HFF-Myc (cell line): ENCODE results near the gene ATAD3C.

ENCODE experiments used
- DNase-seq: peaks from one replicate; pipeline ENCODE4 v3.0.0-alpha.2; 2011; ENCODE audit warnings: low read depth; ENCODE audit errors: extremely low read depth
- H3K4me3 ChIP-seq: replicated peaks from 2 replicates; pipeline ENCODE4 v1.5.1; 2011; ENCODE audit warnings: low read depth, mild to moderate bottlenecking, control low read depth, low read length
- TF ChIP-seq, protein P1 (sequence below): IDR thresholded peaks from 2 replicates; pipeline ENCODE4 v1.5.1; 2012; ENCODE audit warnings: mild to moderate bottlenecking, low read depth, low read length, control low read depth; ENCODE audit errors: missing control alignments

ATAD3C gene

DNA sequence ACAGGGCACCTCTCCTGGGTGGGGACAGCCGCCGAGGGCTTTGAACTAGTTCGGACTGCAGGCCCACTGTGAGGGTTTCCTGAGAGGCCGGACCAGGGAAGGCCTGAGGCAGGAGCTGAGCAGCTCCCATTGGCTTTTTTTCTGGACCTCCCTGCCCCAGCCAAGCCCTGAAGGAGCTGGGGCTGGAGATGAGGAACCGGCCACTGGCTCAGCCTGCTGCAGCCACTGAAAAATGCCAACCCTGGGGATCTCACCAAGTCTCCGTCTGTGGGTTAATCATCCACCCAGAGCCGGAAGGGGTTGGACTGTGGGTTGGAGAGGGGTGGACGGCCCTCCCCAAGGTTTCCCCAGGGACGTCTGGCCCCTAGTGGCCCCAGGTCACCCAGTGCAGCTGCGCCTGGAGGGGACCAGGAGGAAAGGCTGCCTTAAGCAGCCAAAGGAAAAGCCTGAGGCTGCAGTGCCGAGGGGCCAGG is 11.5 kb upstream of the ATAD3C start:
- no peak overlapping the region for H3K4me3 ChIP-seq
- TF ChIP-seq, protein P1, sequence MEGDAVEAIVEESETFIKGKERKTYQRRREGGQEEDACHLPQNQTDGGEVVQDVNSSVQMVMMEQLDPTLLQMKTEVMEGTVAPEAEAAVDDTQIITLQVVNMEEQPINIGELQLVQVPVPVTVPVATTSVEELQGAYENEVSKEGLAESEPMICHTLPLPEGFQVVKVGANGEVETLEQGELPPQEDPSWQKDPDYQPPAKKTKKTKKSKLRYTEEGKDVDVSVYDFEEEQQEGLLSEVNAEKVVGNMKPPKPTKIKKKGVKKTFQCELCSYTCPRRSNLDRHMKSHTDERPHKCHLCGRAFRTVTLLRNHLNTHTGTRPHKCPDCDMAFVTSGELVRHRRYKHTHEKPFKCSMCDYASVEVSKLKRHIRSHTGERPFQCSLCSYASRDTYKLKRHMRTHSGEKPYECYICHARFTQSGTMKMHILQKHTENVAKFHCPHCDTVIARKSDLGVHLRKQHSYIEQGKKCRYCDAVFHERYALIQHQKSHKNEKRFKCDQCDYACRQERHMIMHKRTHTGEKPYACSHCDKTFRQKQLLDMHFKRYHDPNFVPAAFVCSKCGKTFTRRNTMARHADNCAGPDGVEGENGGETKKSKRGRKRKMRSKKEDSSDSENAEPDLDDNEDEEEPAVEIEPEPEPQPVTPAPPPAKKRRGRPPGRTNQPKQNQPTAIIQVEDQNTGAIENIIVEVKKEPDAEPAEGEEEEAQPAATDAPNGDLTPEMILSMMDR: no peak
- DNase-seq: no peak

DNA sequence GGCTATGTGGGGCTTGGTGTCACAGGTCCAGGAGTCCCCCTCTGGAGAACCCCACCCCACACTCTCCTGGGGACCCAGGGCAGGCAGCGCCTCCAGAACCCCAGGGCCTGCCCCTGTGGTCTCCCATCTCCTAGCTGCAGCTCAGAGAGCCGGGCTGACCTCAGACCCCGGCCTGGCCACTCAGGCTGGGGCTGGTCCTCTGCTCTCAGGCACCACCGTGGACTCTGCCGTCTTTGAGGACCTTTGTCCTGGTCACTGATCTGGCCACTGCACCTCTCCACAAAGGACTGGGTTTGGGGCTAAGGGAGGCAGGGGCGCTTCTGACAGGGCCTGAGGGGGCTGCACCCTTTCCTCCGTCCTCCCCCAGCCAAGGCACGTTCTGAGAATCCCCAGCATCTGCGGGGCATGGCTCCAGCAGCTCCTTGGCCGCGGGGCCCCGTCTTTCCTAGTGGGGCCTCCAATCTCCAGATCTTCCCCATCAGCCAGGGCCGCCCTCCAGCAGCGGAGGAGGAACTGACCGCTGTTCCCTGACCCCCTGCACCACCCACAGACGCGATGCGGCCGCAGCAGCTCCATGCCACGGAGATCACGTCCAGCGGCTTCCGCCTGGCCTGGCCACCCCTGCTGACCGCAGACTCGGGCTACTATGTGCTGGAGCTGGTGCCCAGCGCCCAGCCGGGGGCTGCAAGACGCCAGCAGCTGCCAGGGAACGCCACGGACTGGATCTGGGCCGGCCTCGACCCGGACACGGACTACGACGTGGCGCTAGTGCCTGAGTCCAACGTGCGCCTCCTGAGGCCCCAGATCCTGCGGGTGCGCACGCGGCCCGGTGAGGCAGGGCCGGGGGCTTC is 10.7 kb upstream of the ATAD3C start:
- DNase-seq: no peak
- no peak overlapping the region for H3K4me3 ChIP-seq
- TF ChIP-seq, protein P1: no peak

DNA sequence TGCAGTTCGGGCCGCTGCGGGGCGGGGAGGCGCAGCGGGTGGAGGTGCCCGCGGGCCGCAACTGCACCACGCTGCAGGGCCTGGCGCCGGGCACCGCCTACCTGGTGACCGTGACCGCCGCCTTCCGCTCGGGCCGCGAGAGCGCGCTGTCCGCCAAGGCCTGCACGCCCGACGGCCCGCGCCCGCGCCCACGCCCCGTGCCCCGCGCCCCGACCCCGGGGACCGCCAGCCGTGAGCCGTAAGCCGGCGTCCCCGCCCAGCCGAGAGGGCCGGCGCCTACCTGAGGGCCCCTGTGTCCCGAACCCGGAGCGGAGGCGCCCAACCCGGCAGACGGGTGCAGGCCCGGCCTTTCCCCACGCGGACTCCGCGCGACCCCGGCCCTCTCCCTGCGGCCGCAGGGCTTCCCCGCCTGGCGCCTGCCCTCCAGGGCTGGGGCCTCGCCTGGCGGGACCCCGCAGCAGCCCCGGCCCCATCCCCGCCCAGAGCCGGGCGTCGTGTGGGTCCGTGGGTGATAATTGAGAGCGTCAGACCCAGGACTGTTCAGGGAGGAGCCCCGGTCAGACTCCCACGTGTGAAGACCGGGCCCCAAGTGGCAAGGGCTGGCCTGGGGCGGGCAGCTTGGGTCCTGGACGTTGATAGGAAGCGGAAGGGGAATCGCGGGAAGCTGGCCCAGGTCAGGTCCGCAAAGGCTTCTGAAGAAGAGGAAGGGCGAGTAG is 9.8 kb upstream of the ATAD3C start:
- TF ChIP-seq, protein P1: no peak
- H3K4me3 ChIP-seq: no peak overlapping the region
- DNase-seq: no peak

DNA sequence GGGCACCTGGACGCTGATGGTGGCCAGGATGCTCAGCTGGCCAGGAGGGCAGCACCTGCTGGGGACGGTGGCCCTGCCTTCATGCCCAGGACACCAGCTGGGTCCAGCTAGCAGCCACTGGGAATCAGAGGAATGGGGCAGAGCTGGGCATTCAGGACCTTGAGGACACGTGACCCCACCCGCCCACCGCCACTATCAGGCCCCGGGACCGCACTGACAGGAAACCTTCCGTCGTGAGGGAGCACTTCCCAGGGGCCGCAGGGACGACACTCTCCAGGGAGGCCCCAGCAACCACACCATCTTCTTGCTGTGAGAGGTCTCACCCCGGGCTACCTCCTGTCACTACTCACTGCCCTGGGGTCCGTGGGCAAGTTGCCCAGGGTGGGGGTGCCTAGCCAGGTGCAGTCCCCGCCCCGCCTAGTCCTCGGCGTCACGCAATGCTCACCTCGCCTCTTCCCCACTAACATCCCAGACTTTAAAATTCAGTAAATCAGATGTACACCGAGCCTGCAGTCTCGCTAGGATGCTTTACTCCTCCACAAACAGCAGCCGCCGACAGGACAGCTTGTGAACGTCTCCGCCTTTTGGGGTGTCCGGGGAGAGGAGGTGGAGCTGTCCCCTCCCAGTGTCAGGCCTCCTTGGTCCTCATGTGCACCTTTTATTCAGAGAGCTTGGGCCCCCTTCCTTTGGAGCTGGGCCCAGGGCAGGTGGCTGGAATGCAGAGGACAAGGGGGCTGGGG is 9.1 kb upstream of the ATAD3C start:
- no peak overlapping the region for H3K4me3 ChIP-seq
- no peak for DNase-seq
- TF ChIP-seq, protein P1: no peak

DNA sequence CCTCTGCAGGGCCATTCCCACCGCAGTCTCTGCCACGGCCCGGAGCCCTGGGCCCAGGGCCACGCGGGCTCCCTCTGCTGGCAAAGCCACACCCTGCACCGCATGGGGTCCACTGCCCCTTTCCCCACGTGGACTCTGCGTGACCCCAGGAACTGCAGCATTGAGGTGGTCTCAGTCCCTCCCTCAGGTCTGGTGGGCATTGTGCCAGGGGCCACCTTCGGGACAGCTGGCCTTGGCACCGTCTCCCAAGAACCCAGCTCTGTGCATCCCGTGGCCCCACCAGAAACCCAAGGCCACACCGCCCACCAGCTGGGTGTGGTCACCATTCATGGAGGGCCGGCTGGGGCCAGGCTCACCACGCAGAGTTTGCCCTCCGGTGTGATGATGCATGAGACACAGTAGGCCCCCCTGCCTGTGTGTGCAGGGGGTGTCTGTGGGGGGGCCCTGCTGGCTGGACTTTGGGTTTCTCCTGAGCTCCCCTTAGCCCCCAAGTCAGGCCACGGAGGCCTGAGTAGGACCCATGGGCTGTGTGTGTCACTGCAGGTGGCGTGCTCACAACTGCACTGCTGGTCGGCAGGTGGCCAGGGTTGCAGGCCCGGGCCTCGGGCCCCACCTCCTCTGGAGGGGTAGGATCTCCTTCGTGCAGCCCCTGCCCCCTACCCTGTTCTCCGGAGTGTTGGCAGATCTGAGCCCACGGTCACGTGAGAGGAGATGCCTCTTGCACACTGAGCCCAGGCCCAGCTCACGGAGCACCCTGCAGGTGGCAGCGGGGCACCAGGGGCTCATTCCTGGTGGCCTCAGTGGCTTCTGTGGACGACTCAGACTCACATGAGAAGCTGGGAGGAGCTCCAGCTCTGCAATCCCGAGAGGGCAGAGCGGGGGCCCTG is 8.2 kb upstream of the ATAD3C start:
- no peak overlapping the region for H3K4me3 ChIP-seq
- TF ChIP-seq, protein P1: peak; percentile 89
- no peak for DNase-seq
